ENCODE data around the gene SNX11. TPM values are rescaled to one million over a fixed set of nuclear protein-coding genes. Genes with fewer than 3 reads are reported as not detected.

The SNX11 gene
- total RNA-seq (10 to 100 TPM in 5 of 7 donors, 1 to 10 TPM in 2; 7.1 to 21.3 (median 14.1) TPM), polyA plus RNA-seq (10 to 100 TPM in 1 of 2 donors, 1 to 10 TPM in 1; 8.5 to 18.5 TPM)
- long read RNA-seq, donor 1, transcript SNX11-201 (7 exons, 2,315 nt), result major isoform, 56 of 78 reads
- long read RNA-seq, donor 1, transcript SNX11-202 (8 exons, 2,733 nt), result minor isoform, 5 of 78 reads
- long read RNA-seq, donor 1, transcript SNX11-210 (7 exons, 1,282 nt), result minor isoform, 8 of 78 reads
- long read RNA-seq, donor 1, partial matches to known transcripts, result 1 of 78 reads
- long read RNA-seq, donor 1, other reads (novel, unspliced or antisense), result 7 of 78 reads
- long read RNA-seq, donor 2, transcript SNX11-201 (7 exons, 2,315 nt), result major isoform, 5 of 7 reads
- long read RNA-seq, donor 2, partial matches to known transcripts, result 0 of 7 reads
- long read RNA-seq, donor 2, other reads (novel, unspliced or antisense), result 0 of 7 reads
- long read RNA-seq, donor 3, transcript SNX11-201 (7 exons, 2,315 nt), result major isoform, 23 of 35 reads
- long read RNA-seq, donor 3, partial matches to known transcripts, result 1 of 35 reads
- long read RNA-seq, donor 3, other reads (novel, unspliced or antisense), result 5 of 35 reads

GRCh38 chr17:48107137-48108055 is at the start of gene SNX11:
SNX11 (plus strand) TSS chr17:48107766; CDS start chr17:48112044, 4,278 bp downstream.
- intact Hi-C loops (cut with DNase I), result no loop called here
- peak within 1 kb of the TSS; percentile 63 to 93 for H3K27ac ChIP-seq
- no peaks in the 10 kb centered on the region for H3K36me3 ChIP-seq
- H3K27me3 ChIP-seq, result no peaks in the 10 kb centered on the region
- H3K4me3 ChIP-seq, result peak within 1 kb of the TSS; percentile 97
- no peak for TF ChIP-seq EP300 (IDR thresholded peaks at IDR 0.05)
- TF ChIP-seq, protein P1, sequence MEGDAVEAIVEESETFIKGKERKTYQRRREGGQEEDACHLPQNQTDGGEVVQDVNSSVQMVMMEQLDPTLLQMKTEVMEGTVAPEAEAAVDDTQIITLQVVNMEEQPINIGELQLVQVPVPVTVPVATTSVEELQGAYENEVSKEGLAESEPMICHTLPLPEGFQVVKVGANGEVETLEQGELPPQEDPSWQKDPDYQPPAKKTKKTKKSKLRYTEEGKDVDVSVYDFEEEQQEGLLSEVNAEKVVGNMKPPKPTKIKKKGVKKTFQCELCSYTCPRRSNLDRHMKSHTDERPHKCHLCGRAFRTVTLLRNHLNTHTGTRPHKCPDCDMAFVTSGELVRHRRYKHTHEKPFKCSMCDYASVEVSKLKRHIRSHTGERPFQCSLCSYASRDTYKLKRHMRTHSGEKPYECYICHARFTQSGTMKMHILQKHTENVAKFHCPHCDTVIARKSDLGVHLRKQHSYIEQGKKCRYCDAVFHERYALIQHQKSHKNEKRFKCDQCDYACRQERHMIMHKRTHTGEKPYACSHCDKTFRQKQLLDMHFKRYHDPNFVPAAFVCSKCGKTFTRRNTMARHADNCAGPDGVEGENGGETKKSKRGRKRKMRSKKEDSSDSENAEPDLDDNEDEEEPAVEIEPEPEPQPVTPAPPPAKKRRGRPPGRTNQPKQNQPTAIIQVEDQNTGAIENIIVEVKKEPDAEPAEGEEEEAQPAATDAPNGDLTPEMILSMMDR (IDR thresholded peaks at IDR 0.05), result peak in 1 of 3 donors; percentile 24
- DNase-seq, result peak; percentile 85 to 92 (median 87)
- no peaks in the 10 kb centered on the region for H3K4me1 ChIP-seq (ENCODE audit: insufficient read depth)
- no peaks in the 10 kb centered on the region for H3K9me3 ChIP-seq
- WGBS, 3 donors, result 0% methylated on average over 54 to 64 of the region's 64 CpGs

DNA sequence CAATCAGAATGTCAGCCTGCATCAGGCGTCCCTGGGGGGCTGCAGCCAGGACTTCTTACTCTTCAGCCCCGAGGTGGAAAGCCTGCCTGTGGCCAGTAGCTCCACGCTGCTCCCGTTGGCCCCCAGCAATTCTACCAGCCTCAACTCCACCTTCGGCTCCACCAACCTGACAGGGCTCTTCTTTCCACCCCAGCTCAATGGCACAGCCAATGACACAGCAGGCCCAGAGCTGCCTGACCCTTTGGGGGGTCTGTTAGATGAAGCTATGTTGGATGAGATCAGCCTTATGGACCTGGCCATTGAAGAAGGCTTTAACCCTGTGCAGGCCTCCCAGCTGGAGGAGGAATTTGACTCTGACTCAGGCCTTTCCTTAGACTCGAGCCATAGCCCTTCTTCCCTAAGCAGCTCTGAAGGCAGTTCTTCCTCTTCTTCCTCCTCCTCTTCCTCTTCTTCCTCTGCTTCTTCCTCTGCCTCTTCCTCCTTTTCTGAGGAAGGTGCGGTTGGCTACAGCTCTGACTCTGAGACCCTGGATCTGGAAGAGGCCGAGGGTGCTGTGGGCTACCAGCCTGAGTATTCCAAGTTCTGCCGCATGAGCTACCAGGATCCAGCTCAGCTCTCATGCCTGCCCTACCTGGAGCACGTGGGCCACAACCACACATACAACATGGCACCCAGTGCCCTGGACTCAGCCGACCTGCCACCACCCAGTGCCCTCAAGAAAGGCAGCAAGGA is 49.0 kb upstream of the SNX11 start:
- H3K4me3 ChIP-seq, result no peak overlapping the region
- DNase-seq, result peak in 1 of 5 donors; percentile 17
- intact Hi-C loops (cut with DNase I), result no loop called here
- no peaks in the 10 kb centered on the region for H3K9me3 ChIP-seq
- H3K36me3 ChIP-seq, result no peaks in the 10 kb centered on the region
- peaks cover 10% of the 10 kb centered on the region for H3K4me1 ChIP-seq (ENCODE audit: insufficient read depth)
- H3K27me3 ChIP-seq, result no peaks in the 10 kb centered on the region
- TF ChIP-seq, protein P1 (IDR thresholded peaks at IDR 0.05), result no peak
- no peak for TF ChIP-seq EP300 (IDR thresholded peaks at IDR 0.05)
- no peak overlapping the region for H3K27ac ChIP-seq
- WGBS, 3 donors, result 74 to 80% (median 74%) methylated on average over 9 to 11 of the region's 11 CpGs

DNA sequence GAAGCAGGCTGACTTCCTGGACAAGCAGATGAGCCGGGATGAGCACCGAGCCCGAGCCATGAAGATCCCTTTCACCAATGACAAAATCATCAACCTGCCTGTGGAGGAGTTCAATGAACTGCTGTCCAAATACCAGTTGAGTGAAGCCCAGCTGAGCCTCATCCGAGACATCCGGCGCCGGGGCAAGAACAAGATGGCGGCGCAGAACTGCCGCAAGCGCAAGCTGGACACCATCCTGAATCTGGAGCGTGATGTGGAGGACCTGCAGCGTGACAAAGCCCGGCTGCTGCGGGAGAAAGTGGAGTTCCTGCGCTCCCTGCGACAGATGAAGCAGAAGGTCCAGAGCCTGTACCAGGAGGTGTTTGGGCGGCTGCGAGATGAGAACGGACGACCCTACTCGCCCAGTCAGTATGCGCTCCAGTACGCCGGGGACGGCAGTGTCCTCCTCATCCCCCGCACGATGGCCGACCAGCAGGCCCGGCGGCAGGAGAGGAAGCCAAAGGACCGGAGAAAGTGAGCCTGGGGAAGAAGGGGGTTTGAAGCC is 48.4 kb upstream of the SNX11 start:
- no peaks in the 10 kb centered on the region for H3K9me3 ChIP-seq
- no peak for DNase-seq
- no peak overlapping the region for H3K4me3 ChIP-seq
- no peaks in the 10 kb centered on the region for H3K36me3 ChIP-seq
- H3K27ac ChIP-seq, result no peak overlapping the region
- peaks cover 5% of the 10 kb centered on the region for H3K4me1 ChIP-seq (ENCODE audit: insufficient read depth)
- no peaks in the 10 kb centered on the region for H3K27me3 ChIP-seq
- WGBS, 3 donors, result 81 to 87% (median 84%) methylated on average over 29 to 32 of the region's 32 CpGs
- TF ChIP-seq EP300 (IDR thresholded peaks at IDR 0.05) (no peak), POLR2A (IDR thresholded peaks at IDR 0.05) (no peak)
- TF ChIP-seq, protein P1 (IDR thresholded peaks at IDR 0.05), result no peak
- intact Hi-C loops (cut with DNase I), result no loop called here
